SJCRH30 (cell line): ENCODE measurements around the gene SALL1. TPM values are rescaled to one million over a fixed set of nuclear protein-coding genes. Genes with fewer than 3 reads are reported as not detected.

Experiments
- DNase-seq, 2 experiments: peaks; one replicate each; pipeline ENCODE4 v3.0.0-alpha.2; 2015 to 2020
- H3K27ac ChIP-seq: fragments of 250-450 bp; sonication (Bioruptor Pico); 2 replicates; pipeline ENCODE4 v1.5.1; 2020; ENCODE audit warnings: mild to moderate bottlenecking, moderate library complexity
- H3K27me3 ChIP-seq: fragments of 250-450 bp; sonication (Bioruptor Pico); 2 replicates; pipeline ENCODE4 v1.5.1; 2020; ENCODE audit warnings: mild to moderate bottlenecking, moderate library complexity
- H3K36me3 ChIP-seq: fragments of 250-450 bp; sonication (Bioruptor Pico); 2 replicates; pipeline ENCODE4 v1.5.1; 2020; ENCODE audit warnings: mild to moderate bottlenecking, moderate library complexity
- H3K4me1 ChIP-seq: fragments of 250-450 bp; sonication (Bioruptor Pico); 2 replicates; pipeline ENCODE4 v1.5.1; 2020; ENCODE audit warnings: mild to moderate bottlenecking, moderate library complexity
- H3K4me3 ChIP-seq: fragments of 250-450 bp; sonication (Bioruptor Pico); 2 replicates; pipeline ENCODE4 v1.5.1; 2020; ENCODE audit warnings: mild to moderate bottlenecking, moderate library complexity
- H3K9me3 ChIP-seq: fragments of 250-450 bp; sonication (Bioruptor Pico); replicated peaks from 2 replicates; pipeline ENCODE4 v1.5.1; 2020; ENCODE audit warnings: mild to moderate bottlenecking, moderate library complexity
- total RNA-seq: library from RNA; depleted of rRNA; stranded (reverse); fragments of >200 nt; shearing (Covaris generic); gene quantifications from 2 replicates; pipeline ENCODE4 v1.2.3, GENCODE V29; 2014

The SALL1 gene
- total RNA-seq, 1 experiment from 2014 or later, result 2.0 TPM

- H3K27me3 ChIP-seq, result no peaks in the 10 kb centered on the region
- H3K27ac ChIP-seq, result no peak overlapping the region
- no peaks in the 10 kb centered on the region for H3K9me3 ChIP-seq
- no peak overlapping the region for H3K4me3 ChIP-seq
- no peaks in the 10 kb centered on the region for H3K4me1 ChIP-seq
- no peaks in the 10 kb centered on the region for H3K36me3 ChIP-seq
- DNase-seq, result no peak
Measured at GRCh38 chr16:51139568-51139967, 11.5 kb downstream of the SALL1 start.

GRCh38 chr16:51138178-51138577 is 12.9 kb downstream of the SALL1 start:
- Histone ChIP-seq H3K4me3 (no peak overlapping the region), H3K4me1 (no peaks in the 10 kb centered on the region), H3K36me3 (no peaks in the 10 kb centered on the region), H3K27ac (no peak overlapping the region), H3K9me3 (no peaks in the 10 kb centered on the region), H3K27me3 (no peaks in the 10 kb centered on the region)
- DNase-seq, result no peak

- Histone ChIP-seq H3K36me3 (no peaks in the 10 kb centered on the region), H3K27me3 (no peaks in the 10 kb centered on the region), H3K4me1 (no peaks in the 10 kb centered on the region), H3K9me3 (no peaks in the 10 kb centered on the region), H3K27ac (no peak overlapping the region), H3K4me3 (no peak overlapping the region)
- no peak for DNase-seq
Measured at GRCh38 chr16:51137097-51137496, 14.0 kb downstream of the SALL1 start.

GRCh38 chr16:51134876-51135275 is 16.2 kb downstream of the SALL1 start:
- Histone ChIP-seq H3K27ac (no peak overlapping the region), H3K27me3 (no peaks in the 10 kb centered on the region), H3K9me3 (no peaks in the 10 kb centered on the region), H3K4me3 (no peak overlapping the region), H3K4me1 (no peaks in the 10 kb centered on the region), H3K36me3 (no peaks in the 10 kb centered on the region)
- DNase-seq, result no peak

GRCh38 chr16:51134269-51134812 is 16.7 kb downstream of the SALL1 start:
- DNase-seq, result no peak
- H3K4me3 ChIP-seq, result no peak overlapping the region
- no peaks in the 10 kb centered on the region for H3K27me3 ChIP-seq
- no peak overlapping the region for H3K27ac ChIP-seq
- H3K4me1 ChIP-seq, result no peaks in the 10 kb centered on the region
- no peaks in the 10 kb centered on the region for H3K9me3 ChIP-seq
- no peaks in the 10 kb centered on the region for H3K36me3 ChIP-seq

- DNase-seq, result no peak
Measured at GRCh38 chr16:51133688-51134087, 17.4 kb downstream of the SALL1 start.

GRCh38 chr16:51133183-51133582 is 17.9 kb downstream of the SALL1 start:
- no peaks in the 10 kb centered on the region for H3K4me1 ChIP-seq
- DNase-seq, result no peak
- no peaks in the 10 kb centered on the region for H3K27me3 ChIP-seq
- no peaks in the 10 kb centered on the region for H3K36me3 ChIP-seq
- H3K27ac ChIP-seq, result no peak overlapping the region
- no peak overlapping the region for H3K4me3 ChIP-seq
- H3K9me3 ChIP-seq, result no peaks in the 10 kb centered on the region

More at GRCh38 chr16:51133688-51134087, 17.4 kb downstream of the SALL1 start:
- Histone ChIP-seq H3K27me3 (no peaks in the 10 kb centered on the region), H3K4me1 (no peaks in the 10 kb centered on the region), H3K9me3 (no peaks in the 10 kb centered on the region), H3K4me3 (no peak overlapping the region), H3K27ac (no peak overlapping the region), H3K36me3 (no peaks in the 10 kb centered on the region)

- no peak for DNase-seq
- no peak overlapping the region for H3K27ac ChIP-seq
- H3K9me3 ChIP-seq, result no peaks in the 10 kb centered on the region
- no peaks in the 10 kb centered on the region for H3K36me3 ChIP-seq
- H3K27me3 ChIP-seq, result no peaks in the 10 kb centered on the region
- no peaks in the 10 kb centered on the region for H3K4me1 ChIP-seq
- no peak overlapping the region for H3K4me3 ChIP-seq
Measured at GRCh38 chr16:51132490-51133115, 18.5 kb downstream of the SALL1 start.

- H3K27me3 ChIP-seq, result no peaks in the 10 kb centered on the region
- H3K36me3 ChIP-seq, result no peaks in the 10 kb centered on the region
- H3K27ac ChIP-seq, result no peak overlapping the region
- DNase-seq, result no peak
- H3K4me1 ChIP-seq, result no peaks in the 10 kb centered on the region
- H3K4me3 ChIP-seq, result no peak overlapping the region
- H3K9me3 ChIP-seq, result no peaks in the 10 kb centered on the region
Measured at GRCh38 chr16:51131619-51132018, 19.5 kb downstream of the SALL1 start.

GRCh38 chr16:51129105-51129504 is 22.0 kb downstream of the SALL1 start:
- no peak for DNase-seq
- Histone ChIP-seq H3K9me3 (no peaks in the 10 kb centered on the region), H3K27me3 (no peaks in the 10 kb centered on the region), H3K4me3 (no peak overlapping the region), H3K36me3 (no peaks in the 10 kb centered on the region), H3K4me1 (no peaks in the 10 kb centered on the region), H3K27ac (no peak overlapping the region)

GRCh38 chr16:51125992-51126391 is 25.1 kb downstream of the SALL1 start:
- Histone ChIP-seq H3K27me3 (peaks cover 5% of the 10 kb centered on the region; the same call in 1 of the 2 replicates), H3K27ac (no peak overlapping the region), H3K9me3 (no peaks in the 10 kb centered on the region), H3K4me3 (no peak overlapping the region), H3K4me1 (no peaks in the 10 kb centered on the region), H3K36me3 (no peaks in the 10 kb centered on the region)
- no peak for DNase-seq

GRCh38 chr16:51124896-51125295 is 26.2 kb downstream of the SALL1 start:
- Histone ChIP-seq H3K4me1 (no peaks in the 10 kb centered on the region), H3K4me3 (no peak overlapping the region), H3K27ac (no peak overlapping the region), H3K9me3 (no peaks in the 10 kb centered on the region), H3K36me3 (no peaks in the 10 kb centered on the region), H3K27me3 (peaks cover 5% of the 10 kb centered on the region; the same call in 1 of the 2 replicates)
- DNase-seq, result no peak

GRCh38 chr16:51121850-51122249 is 29.2 kb downstream of the SALL1 start:
- Histone ChIP-seq H3K36me3 (no peaks in the 10 kb centered on the region), H3K4me3 (no peak overlapping the region), H3K4me1 (no peaks in the 10 kb centered on the region), H3K9me3 (no peaks in the 10 kb centered on the region), H3K27me3 (peaks cover 5% of the 10 kb centered on the region; the same call in 1 of the 2 replicates), H3K27ac (no peak overlapping the region)
- DNase-seq, result no peak

- Histone ChIP-seq H3K4me1 (no peaks in the 10 kb centered on the region), H3K4me3 (no peak overlapping the region), H3K27ac (no peak overlapping the region), H3K36me3 (no peaks in the 10 kb centered on the region), H3K27me3 (peaks cover 5% of the 10 kb centered on the region; the same call in 1 of the 2 replicates), H3K9me3 (no peaks in the 10 kb centered on the region)
- no peak for DNase-seq
Measured at GRCh38 chr16:51120730-51121347, 30.2 kb downstream of the SALL1 start.

- Histone ChIP-seq H3K4me1 (no peaks in the 10 kb centered on the region), H3K36me3 (no peaks in the 10 kb centered on the region), H3K4me3 (no peak overlapping the region), H3K9me3 (no peaks in the 10 kb centered on the region), H3K27ac (no peak overlapping the region), H3K27me3 (peaks cover 5% of the 10 kb centered on the region; the same call in 1 of the 2 replicates)
- DNase-seq, result no peak
Measured at GRCh38 chr16:51119973-51120729, 30.9 kb downstream of the SALL1 start.
